ENCODE results near the gene SMIM44. TPM values are rescaled to one million over a fixed set of nuclear protein-coding genes. Genes with fewer than 3 reads are reported as not detected.
"Not testable (repeated sequence)": the region's sequence is repeated elsewhere in the genome, so short reads cannot be mapped to it uniquely, and the experiment has no call there.

SMIM44 gene
- total and polyA plus RNA-seq, 7 experiments from 2014 or later, result not detected

- POLR2A ChIA-PET; H3K27me3 ChIP-seq (ENCODE audit: control insufficient read depth in 2 of 2, insufficient read depth in 2 of 2, low read length in 2 of 2); H3K27ac ChIP-seq (ENCODE audit: low read depth, low read length); H3K27me3 Mint-ChIP-seq; H3K4me3 ChIP-seq (ENCODE audit: low read length); ATAC-seq; DNase-seq; CTCF ChIA-PET; H3K9me3 ChIP-seq (ENCODE audit: control insufficient read depth in 2 of 3, low read length in 3 of 3); H3K9me3 Mint-ChIP-seq: not testable (repeated sequence)
- H3K4me3 Mint-ChIP-seq, result peak overlapping the region; percentile 20 to 96 (median 78)
- H3K4me1 Mint-ChIP-seq, result peaks cover 33 to 71% (median 43%) of the 10 kb centered on the region in 7 donors
- H3K27ac Mint-ChIP-seq, result peak overlapping the region in 6 of 9 donors; percentile 22 to 82 (median 47)
- intact Hi-C loops (cut with micrococcal nuclease), result loop anchor here (5.0 to 10.0 kb wide), 3 partner anchors 254 to 723 kb away; partner anchors contain the start of genes APBA3 (in 1 of the 2), EEF2 (in 1 of the 2), MRPL54 (in 1 of the 2) and SGTA (in 1 of the 2)
- Histone ChIP-seq H3K4me1 (ENCODE audit: control insufficient read depth in 2 of 2, insufficient read depth in 2 of 2, low read length in 2 of 2) (peaks cover 11 to 19% of the 10 kb centered on the region in 2 donors), H3K36me3 (ENCODE audit: control insufficient read depth in 2 of 3, insufficient read depth in 3 of 3, low read length in 3 of 3) (peaks cover 0 to 39% (median 0%) of the 10 kb centered on the region in 3 experiments)
- peaks cover 0 to 14% (median 4%) of the 10 kb centered on the region in 5 donors for H3K36me3 Mint-ChIP-seq
These were observed 24.9 kb upstream of the SMIM44 start for GRCh38 chr19:3508121-3508661.

DNA sequence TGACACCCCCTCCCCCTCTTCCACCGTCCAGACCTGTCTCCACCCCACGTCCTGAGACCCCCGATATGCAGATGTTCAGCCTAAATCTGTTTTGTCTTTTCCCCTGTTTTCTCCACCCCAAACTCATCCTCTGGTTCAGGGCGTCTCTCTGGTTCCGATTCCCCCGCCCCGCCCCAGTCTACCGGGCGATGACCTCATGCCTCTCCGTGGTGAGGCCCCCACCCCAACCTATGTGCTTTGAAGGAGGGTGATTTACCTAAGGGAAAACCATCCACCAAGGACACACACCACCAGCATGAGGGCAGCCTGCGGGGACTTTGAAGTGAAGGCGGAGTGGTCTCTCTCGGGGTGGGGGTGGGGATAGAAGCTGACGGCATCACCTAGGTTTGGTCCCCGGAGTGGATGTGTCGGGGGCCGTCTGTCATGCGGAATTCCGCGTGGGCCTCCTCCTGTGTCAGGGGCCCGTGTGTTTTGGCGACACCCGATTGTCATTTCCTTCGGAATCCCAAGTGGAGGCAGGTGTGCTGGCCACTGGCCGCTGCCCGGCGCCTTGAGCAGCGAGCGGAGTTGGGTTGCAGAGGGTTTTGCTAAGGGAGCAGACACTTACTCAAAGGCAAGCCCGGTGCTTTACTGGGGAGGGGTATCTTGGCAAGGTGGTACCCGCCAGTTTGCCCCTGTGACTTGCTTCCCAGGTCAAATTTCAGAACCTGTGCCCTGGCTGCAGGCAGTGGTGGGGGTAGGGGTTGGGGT, 24.3 kb upstream of the SMIM44 start:
- H3K4me3 ChIP-seq (ENCODE audit: low read length), result peak overlapping the region; percentile 71
- peaks cover 0 to 14% (median 4%) of the 10 kb centered on the region in 5 donors for H3K36me3 Mint-ChIP-seq
- peak overlapping the region; percentile 57 to 93 (median 82) for H3K27ac Mint-ChIP-seq
- ATAC-seq, result no peak
- intact Hi-C loops (cut with micrococcal nuclease), result loop anchor here (2.0 to 10.0 kb wide), 4 partner anchors 255 to 893 kb away; partner anchors contain the start of genes APBA3 (in 1 of the 2), EEF2 (in 1 of the 2), MRPL54 (in 1 of the 2) and SGTA (in 1 of the 2)
- H3K36me3 ChIP-seq (ENCODE audit: control insufficient read depth in 2 of 3, insufficient read depth in 3 of 3, low read length in 3 of 3), result peaks cover 0 to 39% (median 0%) of the 10 kb centered on the region in 3 experiments
- H3K27me3 ChIP-seq (ENCODE audit: control insufficient read depth in 2 of 2, insufficient read depth in 2 of 2, low read length in 2 of 2), result no peaks in the 10 kb centered on the region
- peak in 2 of 9 donors; percentile 43 to 62 for DNase-seq
- H3K27ac ChIP-seq (ENCODE audit: low read depth, low read length), result peak overlapping the region; percentile 95
- CTCF ChIA-PET, result no interaction called here
- H3K4me1 Mint-ChIP-seq, result peaks cover 33 to 69% (median 41%) of the 10 kb centered on the region in 7 donors
- peak overlapping the region; percentile 83 to 98 (median 90) for H3K4me3 Mint-ChIP-seq
- H3K4me1 ChIP-seq (ENCODE audit: control insufficient read depth in 2 of 2, insufficient read depth in 2 of 2, low read length in 2 of 2), result peaks cover 11 to 19% of the 10 kb centered on the region in 2 donors
- H3K9me3 Mint-ChIP-seq, result no peaks in the 10 kb centered on the region
- POLR2A ChIA-PET, result interaction anchor here (1.3 to 1.8 kb wide), 3 partner anchors 49 to 66 kb away, joined by 3 to 7 read pairs (median 4); partner anchors contain the start of gene MFSD12
- H3K27me3 Mint-ChIP-seq, result peaks cover 0 to 3% (median 0%) of the 10 kb centered on the region in 5 donors
- no peaks in the 10 kb centered on the region for H3K9me3 ChIP-seq (ENCODE audit: control insufficient read depth in 2 of 3, low read length in 3 of 3)

DNA sequence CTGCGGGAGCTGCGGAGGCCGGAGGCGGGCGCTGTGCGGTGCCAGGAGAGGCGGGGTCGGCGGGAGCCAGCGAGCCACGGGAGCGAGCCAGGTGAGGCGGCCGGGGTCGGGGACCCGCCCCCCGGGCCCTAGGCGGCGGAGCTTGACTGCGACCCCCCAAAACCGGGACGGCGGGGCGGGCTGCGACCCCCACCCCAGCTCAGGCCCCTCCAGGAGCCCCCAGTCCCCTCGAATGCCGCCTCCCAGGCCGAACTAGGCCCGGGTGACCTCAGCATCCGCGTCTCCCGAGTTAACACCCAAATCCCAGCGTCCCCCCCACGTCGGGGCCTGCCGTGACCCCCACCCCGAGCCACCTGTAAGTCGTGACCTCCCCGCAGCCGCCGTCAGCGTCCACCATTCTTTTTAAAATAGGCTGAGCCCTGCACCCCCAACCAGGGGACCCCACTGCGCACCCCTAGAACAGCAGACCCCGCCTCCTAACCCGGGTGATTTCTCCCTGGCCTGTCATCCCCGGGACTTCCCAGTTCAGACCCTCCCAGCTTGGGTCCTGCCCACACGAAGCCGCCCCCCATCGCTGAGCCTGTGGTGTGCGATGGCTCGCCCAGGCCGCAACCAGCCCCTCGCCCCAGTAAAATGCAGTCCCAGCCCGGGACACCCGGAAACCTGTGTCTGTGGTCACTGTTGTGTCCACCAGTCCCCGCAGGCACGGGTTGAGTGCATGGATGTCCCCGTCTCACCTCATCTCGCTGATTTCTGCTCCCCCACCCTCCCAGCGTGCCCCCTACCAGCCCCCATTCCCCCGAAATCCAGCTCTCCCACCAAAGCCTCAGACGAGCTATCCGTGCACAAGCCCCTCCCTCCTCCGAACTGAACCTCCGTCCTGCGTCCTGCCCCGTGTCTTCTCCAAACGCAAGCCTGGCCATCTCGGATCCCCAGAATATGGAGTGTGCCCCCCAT, 23.4 kb upstream of the SMIM44 start:
- Histone ChIP-seq H3K4me3 (ENCODE audit: low read length) (peak overlapping the region; percentile 71), H3K27ac (ENCODE audit: low read depth, low read length) (peak overlapping the region; percentile 95), H3K4me1 (ENCODE audit: control insufficient read depth in 2 of 2, insufficient read depth in 2 of 2, low read length in 2 of 2) (peaks cover 11 to 19% of the 10 kb centered on the region in 2 donors), H3K36me3 (ENCODE audit: control insufficient read depth in 2 of 3, insufficient read depth in 3 of 3, low read length in 3 of 3) (peaks cover 0 to 39% (median 0%) of the 10 kb centered on the region in 3 experiments), H3K9me3 (ENCODE audit: control insufficient read depth in 2 of 3, low read length in 3 of 3) (no peaks in the 10 kb centered on the region), H3K27me3 (ENCODE audit: control insufficient read depth in 2 of 2, insufficient read depth in 2 of 2, low read length in 2 of 2) (no peaks in the 10 kb centered on the region)
- ATAC-seq, result no peak
- Mint-ChIP-seq H3K9me3 (no peaks in the 10 kb centered on the region), H3K27ac (peak overlapping the region; percentile 57 to 97 (median 88)), H3K4me3 (peak overlapping the region; percentile 83 to 98 (median 90)), H3K4me1 (peaks cover 32 to 60% (median 40%) of the 10 kb centered on the region in 7 donors), H3K27me3 (peaks cover 0 to 3% (median 0%) of the 10 kb centered on the region in 5 donors), H3K36me3 (peaks cover 0 to 14% (median 4%) of the 10 kb centered on the region in 5 donors)
- CTCF ChIA-PET, result no interaction called here
- POLR2A ChIA-PET, result interaction anchor here (0.6 to 1.8 kb wide), 7 partner anchors 9 to 101 kb away, joined by 3 to 7 read pairs (median 3); partner anchors contain the start of gene MFSD12
- peak in 3 of 9 donors; percentile 19 to 54 (median 50) for DNase-seq
- intact Hi-C loops (cut with micrococcal nuclease), result loop anchor here (1.0 to 10.0 kb wide), 13 partner anchors 51 to 894 kb away; partner anchors contain the start of genes MFSD12 (in 2 of the 2), MRPL54 (in 2 of the 2), APBA3 (in 1 of the 2) and EEF2 (in 1 of the 2)

- ATAC-seq, result peak; percentile 96
These were observed 22.6 kb upstream of the SMIM44 start, which contains the start of gene FZR1 for GRCh38 chr19:3505598-3506383. FZR1 (plus strand) TSS chr19:3506311; CDS start chr19:3522990, 16,679 bp downstream.

GRCh38 chr19:3504735-3505134, 21.5 kb upstream of the SMIM44 start:
- POLR2A ChIA-PET, result interaction anchor here (0.8 to 2.6 kb wide), 2 partner anchors 10 to 25 kb away, joined by 3 to 10 read pairs; no protein-coding TSS in a partner anchor
- H3K27ac ChIP-seq (ENCODE audit: low read depth, low read length), result no peak overlapping the region

More at GRCh38 chr19:3505598-3506383, 22.6 kb upstream of the SMIM44 start, which contains the start of gene FZR1:
- Histone ChIP-seq H3K36me3 (ENCODE audit: control insufficient read depth in 2 of 3, insufficient read depth in 3 of 3, low read length in 3 of 3) (peaks cover 0 to 31% (median 0%) of the 10 kb centered on the region in 3 experiments), H3K4me3 (ENCODE audit: low read length) (peak within 1 kb of the TSS; percentile 97), H3K27ac (ENCODE audit: low read depth, low read length) (peak within 1 kb of the TSS; percentile 95), H3K4me1 (ENCODE audit: control insufficient read depth in 2 of 2, insufficient read depth in 2 of 2, low read length in 2 of 2) (peaks cover 14 to 23% of the 10 kb centered on the region in 2 donors), H3K9me3 (ENCODE audit: control insufficient read depth in 2 of 3, low read length in 3 of 3) (no peaks in the 10 kb centered on the region), H3K27me3 (ENCODE audit: control insufficient read depth in 2 of 2, insufficient read depth in 2 of 2, low read length in 2 of 2) (no peaks in the 10 kb centered on the region)
- Mint-ChIP-seq H3K36me3 (peaks cover 0 to 17% (median 4%) of the 10 kb centered on the region in 5 donors), H3K4me3 (peak within 1 kb of the TSS; percentile 88 to 98 (median 92)), H3K27ac (peak within 1 kb of the TSS; percentile 91 to 98 (median 96)), H3K9me3 (peaks cover 0 to 2% (median 0%) of the 10 kb centered on the region in 11 donors), H3K4me1 (peaks cover 29 to 57% (median 44%) of the 10 kb centered on the region in 7 donors), H3K27me3 (peaks cover 0 to 3% (median 0%) of the 10 kb centered on the region in 5 donors)
- POLR2A ChIA-PET, result interaction anchor here (0.8 to 1.8 kb wide), 4 partner anchors 26 to 52 kb away, joined by 3 to 7 read pairs (median 4); partner anchors contain the start of gene MFSD12
- intact Hi-C loops (cut with micrococcal nuclease), result loop anchor here (1.0 to 10.0 kb wide), 13 partner anchors 52 to 895 kb away; partner anchors contain the start of genes MFSD12 (in 2 of the 2), MRPL54 (in 2 of the 2), APBA3 (in 1 of the 2) and EEF2 (in 1 of the 2)
- peak; percentile 98 to 100 (median 100) for DNase-seq
- CTCF ChIA-PET, result no interaction called here

More at GRCh38 chr19:3504735-3505134, 21.5 kb upstream of the SMIM44 start:
- DNase-seq (no peak), ATAC-seq (no peak)
- peaks cover 18 to 27% of the 10 kb centered on the region in 2 donors for H3K4me1 ChIP-seq (ENCODE audit: control insufficient read depth in 2 of 2, insufficient read depth in 2 of 2, low read length in 2 of 2)
- Mint-ChIP-seq H3K4me1 (peaks cover 24 to 54% (median 45%) of the 10 kb centered on the region in 7 donors), H3K9me3 (peaks cover 0 to 3% (median 0%) of the 10 kb centered on the region in 11 donors), H3K4me3 (peak overlapping the region; percentile 8 to 96 (median 91)), H3K36me3 (peaks cover 0 to 16% (median 4%) of the 10 kb centered on the region in 5 donors), H3K27me3 (peaks cover 0 to 7% (median 0%) of the 10 kb centered on the region in 5 donors), H3K27ac (peak overlapping the region; percentile 49 to 98 (median 96))
- H3K4me3 ChIP-seq (ENCODE audit: low read length), result no peak overlapping the region
- H3K9me3 ChIP-seq (ENCODE audit: control insufficient read depth in 2 of 3, low read length in 3 of 3), result no peaks in the 10 kb centered on the region
- intact Hi-C loops (cut with micrococcal nuclease), result loop anchor here (5.0 to 10.0 kb wide), 3 partner anchors 258 to 720 kb away; partner anchors contain the start of genes APBA3 (in 1 of the 2), EEF2 (in 1 of the 2), MRPL54 (in 1 of the 2) and SGTA (in 1 of the 2)
- peaks cover 0 to 26% (median 0%) of the 10 kb centered on the region in 3 experiments for H3K36me3 ChIP-seq (ENCODE audit: control insufficient read depth in 2 of 3, insufficient read depth in 3 of 3, low read length in 3 of 3)
- CTCF ChIA-PET, result no interaction called here
- no peaks in the 10 kb centered on the region for H3K27me3 ChIP-seq (ENCODE audit: control insufficient read depth in 2 of 2, insufficient read depth in 2 of 2, low read length in 2 of 2)

Data from naive thymus-derived CD4-positive, alpha-beta T cell (primary cell).